Measurements from ENCODE around the gene SUSD5.

GRCh38 chr3:33103480-33103879, 115.1 kb downstream of the SUSD5 start:
- TF ChIP-seq, protein P1, sequence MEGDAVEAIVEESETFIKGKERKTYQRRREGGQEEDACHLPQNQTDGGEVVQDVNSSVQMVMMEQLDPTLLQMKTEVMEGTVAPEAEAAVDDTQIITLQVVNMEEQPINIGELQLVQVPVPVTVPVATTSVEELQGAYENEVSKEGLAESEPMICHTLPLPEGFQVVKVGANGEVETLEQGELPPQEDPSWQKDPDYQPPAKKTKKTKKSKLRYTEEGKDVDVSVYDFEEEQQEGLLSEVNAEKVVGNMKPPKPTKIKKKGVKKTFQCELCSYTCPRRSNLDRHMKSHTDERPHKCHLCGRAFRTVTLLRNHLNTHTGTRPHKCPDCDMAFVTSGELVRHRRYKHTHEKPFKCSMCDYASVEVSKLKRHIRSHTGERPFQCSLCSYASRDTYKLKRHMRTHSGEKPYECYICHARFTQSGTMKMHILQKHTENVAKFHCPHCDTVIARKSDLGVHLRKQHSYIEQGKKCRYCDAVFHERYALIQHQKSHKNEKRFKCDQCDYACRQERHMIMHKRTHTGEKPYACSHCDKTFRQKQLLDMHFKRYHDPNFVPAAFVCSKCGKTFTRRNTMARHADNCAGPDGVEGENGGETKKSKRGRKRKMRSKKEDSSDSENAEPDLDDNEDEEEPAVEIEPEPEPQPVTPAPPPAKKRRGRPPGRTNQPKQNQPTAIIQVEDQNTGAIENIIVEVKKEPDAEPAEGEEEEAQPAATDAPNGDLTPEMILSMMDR (IDR thresholded peaks at IDR 0.05) = no peak
- TF ChIP-seq POLR2A (IDR thresholded peaks at IDR 0.05) (no peak), POLR2AphosphoS5 (IDR thresholded peaks at IDR 0.05) (no peak)

Data from breast epithelium (tissue), 3 donors.